Central memory CD8-positive, alpha-beta T cell (primary cell): ENCODE measurements around the gene ZNF598.

Experiments used
- ATAC-seq: fragments of 150-1000 bp; cut with Tn5 transposase; replicated peaks from 2 replicates; pipeline ENCODE4 v1.10.0; 2022; ENCODE audit warnings: mild to moderate bottlenecking, moderate FRiP score, moderate number of reproducible peaks; ENCODE audit not compliant: poor library complexity, severe bottlenecking; ENCODE audit errors: extremely low read depth
- DNase-seq, 2 donors: peaks; one replicate each; pipeline ENCODE4 v3.0.0; 2021; ENCODE audit warnings: low spot score in 2 of 2
- H3K27ac Mint-ChIP-seq: one replicate; pipeline ENCODE4 v1.8.0; 2022; ENCODE audit warnings: low read depth, mild to moderate bottlenecking, moderate library complexity, mixed read lengths
- H3K27me3 Mint-ChIP-seq: one replicate; pipeline ENCODE4 v1.8.0; 2022; ENCODE audit warnings: mixed read lengths
- H3K36me3 Mint-ChIP-seq: one replicate; pipeline ENCODE4 v1.8.0; 2022; ENCODE audit warnings: mild to moderate bottlenecking, moderate library complexity, mixed read lengths; ENCODE audit not compliant: insufficient read depth
- H3K4me1 Mint-ChIP-seq: one replicate; pipeline ENCODE4 v1.8.0; 2022; ENCODE audit warnings: mixed read lengths
- H3K4me3 Mint-ChIP-seq: one replicate; pipeline ENCODE4 v1.8.0; 2022; ENCODE audit warnings: mild to moderate bottlenecking, moderate library complexity, mixed read lengths
- H3K9me3 Mint-ChIP-seq: one replicate; pipeline ENCODE4 v1.8.0; 2022; ENCODE audit warnings: mixed read lengths

The ZNF598 gene

DNA sequence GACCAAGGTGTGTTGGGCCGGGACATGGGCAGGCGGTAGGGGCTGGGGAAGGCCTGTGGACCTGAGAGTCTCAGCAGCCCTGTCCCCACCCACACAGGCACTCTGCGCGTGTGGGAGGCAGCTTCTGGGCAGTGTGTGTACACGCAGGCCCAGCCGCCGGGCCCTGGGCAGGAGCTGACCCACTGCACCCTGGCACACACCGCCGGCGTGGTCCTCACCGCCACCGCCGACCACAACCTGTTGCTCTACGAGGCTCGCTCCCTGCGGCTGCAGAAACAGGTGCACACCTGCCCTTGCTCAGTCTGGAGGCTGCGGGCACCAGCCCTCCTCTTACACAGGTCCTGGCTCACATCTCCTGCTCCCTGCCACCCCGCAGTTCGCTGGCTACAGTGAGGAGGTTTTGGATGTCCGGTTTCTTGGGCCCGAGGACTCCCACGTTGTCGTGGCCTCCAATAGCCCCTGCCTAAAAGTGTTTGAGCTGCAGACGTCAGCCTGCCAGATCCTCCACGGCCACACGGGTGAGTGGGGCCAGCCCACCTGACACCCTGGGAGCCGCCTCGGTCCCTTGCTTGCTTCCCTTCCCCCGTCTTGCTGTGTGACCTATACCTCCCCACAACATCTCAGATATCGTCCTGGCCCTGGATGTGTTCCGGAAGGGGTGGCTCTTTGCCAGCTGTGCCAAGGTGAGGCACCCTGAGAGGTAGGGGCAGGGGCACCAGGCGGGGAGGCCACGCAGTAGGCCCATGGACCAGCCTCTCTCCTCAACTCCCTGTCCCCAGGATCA is 34.0 kb downstream of the ZNF598 start:
- Mint-ChIP-seq H3K27me3 (no peaks in the 10 kb centered on the region), H3K4me3 (no peak overlapping the region), H3K36me3 (peaks cover 32% of the 10 kb centered on the region), H3K4me1 (peaks cover 22% of the 10 kb centered on the region), H3K27ac (no peak overlapping the region), H3K9me3 (no peaks in the 10 kb centered on the region)
- ATAC-seq (no peak), DNase-seq (no peak)

DNA sequence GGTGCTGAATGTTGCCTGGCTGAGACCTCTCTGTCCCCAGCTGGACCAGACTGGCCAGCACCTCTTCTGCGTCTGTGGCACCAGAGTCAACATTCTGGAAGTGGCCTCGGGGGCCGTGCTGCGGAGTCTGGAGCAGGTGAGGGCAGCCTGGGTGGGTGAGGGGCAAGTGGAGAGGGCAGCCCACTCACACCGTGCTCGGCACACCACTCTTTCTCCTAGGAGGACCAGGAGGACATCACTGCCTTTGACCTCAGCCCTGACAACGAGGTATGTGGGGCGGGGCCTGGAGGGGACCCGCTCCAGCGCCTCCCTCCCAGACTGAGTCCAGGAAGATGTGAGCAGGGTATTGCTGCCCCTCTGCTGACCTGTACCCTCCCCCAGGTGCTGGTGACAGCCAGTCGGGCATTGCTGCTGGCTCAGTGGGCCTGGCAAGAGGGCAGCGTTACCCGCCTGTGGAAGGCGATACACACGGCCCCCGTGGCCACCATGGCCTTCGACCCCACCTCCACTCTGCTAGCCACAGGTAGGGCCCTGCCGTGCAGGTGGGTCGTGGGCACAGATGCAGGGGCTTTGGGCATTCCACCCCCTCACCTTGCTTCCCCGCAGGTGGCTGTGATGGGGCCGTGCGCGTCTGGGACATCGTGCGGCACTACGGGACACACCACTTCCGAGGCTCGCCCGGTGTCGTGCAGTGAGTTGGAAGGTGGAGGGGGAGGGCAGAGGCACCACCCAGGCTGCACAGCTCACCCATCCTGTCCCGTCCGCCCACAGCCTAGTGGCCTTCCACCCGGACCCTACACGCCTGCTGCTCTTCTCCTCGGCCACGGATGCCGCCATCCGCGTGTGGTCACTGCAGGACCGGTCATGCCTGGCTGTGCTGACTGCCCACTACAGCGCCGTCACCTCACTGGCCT is 35.2 kb downstream of the ZNF598 start:
- Mint-ChIP-seq H3K4me1 (peaks cover 22% of the 10 kb centered on the region), H3K4me3 (peak overlapping the region; percentile 27), H3K9me3 (no peaks in the 10 kb centered on the region), H3K27me3 (no peaks in the 10 kb centered on the region), H3K36me3 (peaks cover 30% of the 10 kb centered on the region), H3K27ac (no peak overlapping the region)
- no peak for DNase-seq
- no peak for ATAC-seq

DNA sequence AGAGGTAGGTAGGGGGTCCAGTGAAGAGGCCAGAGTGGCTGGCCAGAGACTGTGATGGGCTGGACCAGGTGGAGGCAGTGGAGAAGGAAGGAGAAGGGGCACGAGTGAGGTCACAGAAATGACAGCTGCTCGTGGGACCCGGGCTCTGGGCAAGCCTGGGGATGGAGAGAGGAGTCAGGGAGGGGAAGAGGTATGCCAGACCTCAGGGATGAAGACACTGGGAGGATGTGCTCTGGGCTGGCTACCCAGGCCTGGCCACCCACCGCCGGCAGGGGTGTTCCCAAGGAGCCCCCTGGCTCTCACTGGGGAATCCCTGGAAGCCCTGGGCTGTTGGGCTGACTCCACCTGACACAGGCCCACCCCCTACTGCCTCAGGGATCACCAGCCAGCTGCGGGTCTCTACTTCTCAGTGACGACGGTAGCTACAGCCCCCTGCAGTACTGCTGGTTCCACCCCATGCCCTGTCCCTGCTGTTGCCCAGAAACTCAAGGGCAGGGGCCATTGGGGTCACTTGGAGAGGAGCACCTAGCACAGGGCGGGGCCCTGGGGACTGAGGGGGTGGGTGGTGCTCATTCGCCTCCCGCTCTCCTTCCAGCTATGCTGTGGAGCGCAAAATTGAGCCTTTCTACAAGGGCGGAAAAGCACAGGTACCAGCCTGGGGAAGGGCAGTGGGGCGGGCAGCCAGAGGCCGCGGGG is 36.0 kb downstream of the ZNF598 start:
- H3K27me3 Mint-ChIP-seq: no peaks in the 10 kb centered on the region
- H3K27ac Mint-ChIP-seq: no peak overlapping the region
- H3K4me3 Mint-ChIP-seq: no peak overlapping the region
- H3K9me3 Mint-ChIP-seq: no peaks in the 10 kb centered on the region
- DNase-seq: no peak
- ATAC-seq: no peak
- peaks cover 28% of the 10 kb centered on the region for H3K36me3 Mint-ChIP-seq
- peaks cover 22% of the 10 kb centered on the region for H3K4me1 Mint-ChIP-seq

DNA sequence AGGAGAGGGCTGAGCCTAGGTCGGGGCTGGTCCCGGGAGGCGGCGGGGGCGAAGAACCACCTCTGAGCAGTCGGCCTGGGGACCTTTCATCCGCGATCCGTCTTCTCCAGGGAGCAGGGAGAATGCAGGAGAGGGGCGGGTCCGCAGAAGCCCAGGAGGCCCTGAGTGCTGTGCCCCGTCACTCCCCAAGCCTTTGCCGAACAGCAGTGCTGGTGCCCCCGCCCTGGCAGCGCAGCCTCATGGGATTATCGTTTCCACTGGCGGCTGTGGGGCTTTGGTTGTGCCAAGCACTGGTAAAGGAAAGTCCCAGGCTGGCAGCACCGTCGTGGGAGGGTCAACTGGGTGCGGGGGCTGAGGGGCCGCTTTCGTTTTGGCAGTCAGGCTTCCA is 37.1 kb downstream of the ZNF598 start:
- H3K4me3 Mint-ChIP-seq: peak overlapping the region; percentile 99
- H3K4me1 Mint-ChIP-seq: peaks cover 22% of the 10 kb centered on the region
- DNase-seq: no peak
- H3K27me3 Mint-ChIP-seq: no peaks in the 10 kb centered on the region
- ATAC-seq: no peak
- peak overlapping the region; percentile 94 for H3K27ac Mint-ChIP-seq
- peaks cover 22% of the 10 kb centered on the region for H3K36me3 Mint-ChIP-seq
- no peaks in the 10 kb centered on the region for H3K9me3 Mint-ChIP-seq

DNA sequence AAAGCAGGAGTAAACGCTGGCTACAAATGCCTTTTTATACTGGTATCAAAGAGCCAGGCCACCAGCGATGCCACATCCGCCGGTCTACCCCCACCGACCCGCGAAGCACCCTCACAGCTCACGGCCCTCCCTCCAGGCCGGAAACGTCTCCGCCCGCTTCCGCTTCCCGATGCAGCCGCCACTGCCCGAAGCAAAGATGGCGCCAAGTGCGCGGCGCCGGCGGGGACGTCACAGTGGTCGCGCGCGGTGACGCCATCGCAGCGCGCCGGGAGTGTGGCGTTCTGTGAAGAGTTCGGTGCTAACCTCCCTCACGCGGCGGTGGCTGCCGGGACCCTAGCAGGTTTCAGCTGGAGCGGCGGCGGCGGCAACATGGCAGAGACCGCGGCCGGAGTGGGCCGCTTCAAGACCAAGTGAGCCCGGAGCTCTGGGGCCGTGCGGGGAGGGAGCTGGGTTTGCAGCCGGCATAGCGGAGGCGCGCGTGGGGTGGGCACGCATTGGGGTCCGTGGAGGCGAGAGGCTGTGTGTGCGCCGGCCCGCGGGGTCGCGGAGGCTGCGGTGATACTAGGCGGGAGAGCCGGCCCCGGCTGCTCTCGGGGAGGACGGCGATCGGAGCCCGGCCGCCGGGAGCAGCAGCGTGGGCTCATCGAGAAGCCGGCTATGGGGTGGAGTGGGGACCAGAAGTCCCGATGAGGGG is 37.7 kb downstream of the ZNF598 start, which contains the start of gene TBL3:
Gene TBL3 (plus strand): TSS at position 258 of the 694 bp plus-strand sequence. CDS start 112 bp downstream, at position 370.
- Mint-ChIP-seq H3K36me3 (peaks cover 22% of the 10 kb centered on the region), H3K27me3 (no peaks in the 10 kb centered on the region), H3K9me3 (no peaks in the 10 kb centered on the region), H3K4me1 (peaks cover 22% of the 10 kb centered on the region), H3K4me3 (peak within 1 kb of the TSS; percentile 99), H3K27ac (peak within 1 kb of the TSS; percentile 94)
- DNase-seq (peak; percentile 94 to 97), ATAC-seq (peak; percentile 99)

DNA sequence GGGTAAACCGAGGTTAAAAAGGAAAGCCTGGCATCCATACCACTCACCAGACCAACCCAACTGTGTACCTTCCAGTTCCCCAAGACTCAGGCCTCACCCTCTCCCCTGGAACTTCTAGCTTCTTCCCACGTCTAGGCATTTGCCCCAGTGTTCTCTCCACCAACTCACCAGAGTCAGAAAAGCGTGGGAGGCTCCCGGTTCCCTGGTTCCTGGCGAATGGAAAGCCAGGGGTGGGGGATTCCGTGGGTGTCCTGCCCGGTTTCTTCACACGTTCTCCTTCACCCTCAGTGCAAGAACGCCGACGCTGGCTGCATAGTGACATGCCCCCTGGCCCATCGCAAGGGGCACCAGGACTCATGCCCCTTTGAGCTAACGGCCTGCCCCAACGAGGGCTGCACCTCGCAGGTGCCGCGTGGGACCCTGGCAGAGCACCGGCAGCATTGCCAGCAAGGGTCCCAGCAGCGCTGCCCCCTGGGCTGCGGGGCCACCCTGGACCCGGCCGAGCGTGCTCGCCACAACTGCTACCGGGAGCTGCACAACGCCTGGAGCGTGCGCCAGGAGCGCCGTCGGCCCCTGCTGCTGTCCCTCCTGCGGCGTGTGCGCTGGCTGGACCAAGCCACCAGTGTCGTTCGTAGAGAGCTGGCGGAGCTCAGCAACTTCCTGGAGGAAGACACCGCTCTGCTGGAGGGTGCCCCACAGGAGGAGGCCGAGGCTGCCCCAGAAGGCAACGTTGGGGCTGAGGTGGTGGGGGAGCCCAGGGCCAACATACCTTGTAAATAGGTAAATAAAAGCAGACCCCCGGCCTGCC is 41.3 kb downstream of the ZNF598 start:
- Mint-ChIP-seq H3K27me3 (no peaks in the 10 kb centered on the region), H3K4me3 (no peak overlapping the region), H3K36me3 (peaks cover 35% of the 10 kb centered on the region), H3K27ac (no peak overlapping the region), H3K4me1 (peaks cover 47% of the 10 kb centered on the region), H3K9me3 (no peaks in the 10 kb centered on the region)
- ATAC-seq (no peak), DNase-seq (no peak)

DNA sequence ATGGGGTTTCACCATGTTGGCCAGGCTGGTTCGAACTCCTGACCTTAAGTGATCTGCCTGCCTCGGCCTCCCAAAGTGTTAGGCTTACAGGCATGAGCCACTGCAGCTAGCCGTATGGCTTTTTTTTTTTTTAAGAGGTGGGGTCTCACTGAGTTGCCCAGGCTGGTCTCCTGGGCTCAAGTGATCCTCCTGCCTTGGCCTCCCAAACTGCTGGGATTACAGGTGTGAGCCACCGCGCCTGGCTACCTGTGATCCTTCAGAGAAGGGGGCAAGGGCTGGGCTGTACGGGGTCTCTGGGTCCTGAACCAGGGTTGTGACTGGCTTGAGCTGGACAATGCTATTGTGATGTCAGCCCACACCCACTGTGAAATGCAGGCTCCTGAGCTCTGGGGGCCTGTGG is 43.2 kb downstream of the ZNF598 start, which contains the start of gene RNF151:
Gene RNF151 (plus strand): TSS at position 397 of the 400 bp plus-strand sequence. CDS start 26 bp downstream, outside the sequence.
- H3K4me3 Mint-ChIP-seq: peak within 1 kb of the TSS; percentile 94
- ATAC-seq (no peak), DNase-seq (no peak)
- peaks cover 49% of the 10 kb centered on the region for H3K4me1 Mint-ChIP-seq
- peak within 1 kb of the TSS; percentile 99 for H3K27ac Mint-ChIP-seq
- peaks cover 44% of the 10 kb centered on the region for H3K36me3 Mint-ChIP-seq
- H3K27me3 Mint-ChIP-seq: no peaks in the 10 kb centered on the region
- H3K9me3 Mint-ChIP-seq: no peaks in the 10 kb centered on the region

DNA sequence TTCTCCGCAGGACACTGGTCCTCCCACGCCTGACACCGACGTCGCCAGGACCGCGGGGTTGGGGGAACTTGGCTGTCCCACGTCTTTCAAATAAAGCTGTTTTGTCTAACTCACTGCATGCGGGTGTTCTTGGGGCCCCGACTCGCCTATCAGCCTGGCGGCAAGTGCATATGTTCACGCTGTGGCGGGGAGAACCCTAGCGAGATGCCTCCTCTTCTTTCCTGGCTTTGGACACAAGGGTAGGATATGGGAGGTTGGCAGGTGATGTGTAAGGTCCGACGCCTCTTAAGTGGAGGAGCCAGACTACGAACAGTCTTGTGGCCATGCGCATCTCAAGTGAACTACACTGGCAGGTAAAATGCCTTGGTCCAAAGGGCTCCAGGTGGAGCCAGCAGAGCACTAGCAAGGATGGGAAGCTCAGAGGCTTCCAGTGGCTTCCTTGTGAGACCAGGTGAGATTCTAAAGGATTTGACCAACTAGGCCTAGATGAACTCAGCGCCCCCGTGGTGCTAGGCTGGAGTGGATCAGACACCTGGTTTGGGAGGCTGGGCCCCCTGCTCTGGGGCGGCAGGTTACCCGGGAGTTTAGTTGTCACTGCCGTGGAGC is 44.1 kb downstream of the ZNF598 start:
- Mint-ChIP-seq H3K9me3 (no peaks in the 10 kb centered on the region), H3K36me3 (peaks cover 49% of the 10 kb centered on the region), H3K27ac (peak overlapping the region; percentile 99), H3K27me3 (no peaks in the 10 kb centered on the region), H3K4me1 (peaks cover 50% of the 10 kb centered on the region), H3K4me3 (peak overlapping the region; percentile 94)
- DNase-seq (no peak), ATAC-seq (peak; percentile 15)

DNA sequence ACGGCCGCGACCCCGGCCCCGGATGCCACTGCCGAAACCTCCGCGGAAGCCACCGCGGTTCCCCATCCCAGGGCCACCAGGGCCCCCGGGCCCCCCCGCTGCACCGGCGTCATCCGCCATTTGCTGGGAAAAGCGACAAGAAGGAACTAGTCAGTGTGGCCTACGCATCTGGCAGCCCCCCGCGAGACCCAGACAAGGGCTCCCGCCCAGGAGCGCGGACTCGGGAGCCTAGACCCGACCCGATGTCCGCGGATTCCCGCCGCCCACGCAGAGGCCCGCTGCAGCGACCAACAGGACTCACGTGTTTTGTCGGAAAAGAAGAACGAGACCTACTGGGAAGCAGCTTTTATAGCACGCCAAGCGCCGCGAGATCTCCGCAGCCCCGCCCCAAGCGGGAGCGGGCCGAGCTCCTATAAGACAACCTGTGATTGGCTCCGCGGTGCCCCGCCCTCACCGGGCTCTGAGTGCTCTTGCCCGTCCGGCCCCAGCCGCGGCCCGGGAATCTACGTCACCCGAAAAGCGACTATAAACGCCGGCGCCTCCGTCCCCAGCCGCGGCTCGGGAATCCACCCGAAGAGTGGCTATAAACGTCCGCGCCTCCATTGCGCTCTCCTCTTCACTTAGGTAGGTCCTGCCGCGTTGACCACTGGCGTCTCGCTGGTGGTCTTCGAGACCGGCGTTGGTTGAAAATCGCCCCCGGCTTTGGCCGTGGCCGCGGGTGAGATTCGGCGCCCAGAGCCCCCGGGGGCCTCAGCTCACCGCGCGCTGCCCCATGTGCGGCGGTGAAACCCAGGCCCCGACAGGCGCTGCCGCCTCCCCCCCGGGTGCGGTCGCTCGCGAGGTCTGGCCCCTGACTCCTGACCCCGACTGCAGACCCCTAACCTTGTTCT is 44.9 kb downstream of the ZNF598 start, which contains the start of gene RPS2:
Gene RPS2 (minus strand): TSS at position 321 of the 890 bp plus-strand sequence. CDS start 201 bp downstream, at position 120.
- H3K36me3 Mint-ChIP-seq: peaks cover 53% of the 10 kb centered on the region
- H3K27me3 Mint-ChIP-seq: no peaks in the 10 kb centered on the region
- peaks cover 58% of the 10 kb centered on the region for H3K4me1 Mint-ChIP-seq

DNA sequence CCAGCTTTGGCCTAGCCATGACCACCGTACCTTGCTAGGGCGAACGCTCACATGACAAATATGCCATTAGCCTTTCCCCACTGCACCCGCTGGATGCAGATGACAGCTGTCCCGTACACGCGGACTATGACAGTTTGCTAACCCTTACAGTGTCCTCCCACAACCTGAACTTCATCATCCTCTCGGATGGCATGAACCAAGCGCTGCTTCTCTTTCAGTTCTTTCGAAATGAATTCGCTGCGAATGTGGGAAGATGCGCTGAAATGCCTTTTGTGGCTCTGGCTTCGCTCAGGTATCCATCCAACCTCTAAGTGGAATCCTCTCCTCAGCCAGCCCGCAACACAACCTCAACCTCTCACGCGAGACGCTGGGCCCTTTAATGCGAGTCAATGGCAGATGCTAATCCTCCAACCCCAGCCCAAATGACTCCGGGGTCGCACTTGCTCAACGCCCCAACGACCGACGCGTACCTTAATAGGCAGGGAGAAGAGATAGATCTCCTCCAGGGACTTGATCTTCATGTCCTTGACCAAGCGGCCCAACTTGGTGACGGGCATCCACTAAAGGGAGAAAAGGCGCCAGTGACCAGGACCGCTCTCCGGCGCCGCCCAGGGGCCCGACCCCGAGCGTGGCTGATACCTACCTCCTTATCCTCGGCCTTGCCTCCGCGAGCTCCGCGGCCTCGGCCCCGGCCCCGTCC is 45.7 kb downstream of the ZNF598 start:
- H3K4me3 Mint-ChIP-seq: peak overlapping the region; percentile 94
- peak; percentile 35 to 41 for DNase-seq
- peak overlapping the region; percentile 99 for H3K27ac Mint-ChIP-seq
- peak; percentile 16 for ATAC-seq
- H3K4me1 Mint-ChIP-seq: peaks cover 63% of the 10 kb centered on the region
- H3K36me3 Mint-ChIP-seq: peaks cover 57% of the 10 kb centered on the region
- no peaks in the 10 kb centered on the region for H3K27me3 Mint-ChIP-seq
- H3K9me3 Mint-ChIP-seq: no peaks in the 10 kb centered on the region

More for the DNA sequence above, 44.9 kb downstream of the ZNF598 start, which contains the start of gene RPS2:
- DNase-seq (peak; percentile 94 to 97), ATAC-seq (peak; percentile 92)
- H3K27ac Mint-ChIP-seq: peak within 1 kb of the TSS; percentile 99
- H3K9me3 Mint-ChIP-seq: no peaks in the 10 kb centered on the region
- peak within 1 kb of the TSS; percentile 94 for H3K4me3 Mint-ChIP-seq
